Measurements from ENCODE around the gene KCNIP2. TPM values are rescaled to one million over a fixed set of nuclear protein-coding genes. Genes with fewer than 3 reads are reported as not detected.

Gene KCNIP2
- 7.0 and 7.1 TPM in 2 replicates for total RNA-seq

GRCh38 chr10:101843032-101844021 is at the start of gene KCNIP2:
Gene KCNIP2 (minus strand): TSS chr10:101843800. CDS start chr10:101843568, 232 bp downstream.
- DNase-seq (peak; percentile 60), ATAC-seq (ENCODE audit: low read depth) (peak; percentile 50)
- no peaks in the 10 kb centered on the region for H3K9me3 Mint-ChIP-seq
- peaks cover 24% of the 10 kb centered on the region for H3K36me3 Mint-ChIP-seq (ENCODE audit: low read depth)
- H3K4me1 Mint-ChIP-seq = peaks cover 58% of the 10 kb centered on the region
- intact Hi-C loops (cut with micrococcal nuclease) = loop anchor here (5.0 kb wide), 2 partner anchors 59 to 659 kb away; partner anchors contain the start of genes ACTR1A and SUFU
- no peaks in the 10 kb centered on the region for H3K27me3 Mint-ChIP-seq
- H3K27ac Mint-ChIP-seq = peak within 1 kb of the TSS; percentile 52
- H3K4me3 Mint-ChIP-seq = peak within 1 kb of the TSS; percentile 80
- ChIA-PET CTCF (interaction anchor here (0.7 to 12.5 kb wide), 7 partner anchors 8 to 228 kb away, joined by 3 to 372 read pairs (median 5); partner anchors contain the start of gene HPS6), POLR2A (interaction anchor here (0.6 to 5.2 kb wide), 5 partner anchors 12 to 1308 kb away, joined by 3 to 100 read pairs (median 6); partner anchors contain the start of genes HIF1AN and OGA)
- TF ChIP-seq CTCF (IDR thresholded peaks at IDR 0.05) = no peak

- POLR2A ChIA-PET = interaction anchor here (0.7 to 1.2 kb wide), 2 partner anchors 110 to 114 kb away, joined by 3 to 4 read pairs; no protein-coding TSS in a partner anchor
- no peak for DNase-seq
- Mint-ChIP-seq H3K27ac (no peak overlapping the region), H3K36me3 (ENCODE audit: low read depth) (peaks cover 8% of the 10 kb centered on the region), H3K9me3 (no peaks in the 10 kb centered on the region), H3K4me1 (peaks cover 62% of the 10 kb centered on the region), H3K4me3 (no peak overlapping the region), H3K27me3 (no peaks in the 10 kb centered on the region)
- no peak for ATAC-seq (ENCODE audit: low read depth)
- no peak for TF ChIP-seq CTCF (IDR thresholded peaks at IDR 0.05)
- CTCF ChIA-PET = interaction anchor here (1.0 to 14.6 kb wide), 4 partner anchors 9 to 116 kb away, joined by 4 to 338 read pairs (median 7); no protein-coding TSS in a partner anchor
- intact Hi-C loops (cut with micrococcal nuclease) = no loop called here
Measured at GRCh38 chr10:101892782-101893391, 49.3 kb upstream of the KCNIP2 start.

GRCh38 chr10:101889256-101890210 is 45.9 kb upstream of the KCNIP2 start:
- POLR2A ChIA-PET = interaction anchor here (0.6 to 4.0 kb wide), 6 partner anchors 23 to 119 kb away, joined by 3 to 64 read pairs (median 4); partner anchors contain the start of gene OGA

More at GRCh38 chr10:101889256-101890210, 45.9 kb upstream of the KCNIP2 start:
- no peaks in the 10 kb centered on the region for H3K27me3 Mint-ChIP-seq
- CTCF ChIA-PET = interaction anchor here (0.6 to 14.6 kb wide), 32 partner anchors 9 to 622 kb away, joined by 3 to 338 read pairs (median 4); partner anchors contain the start of gene KCNIP2
- H3K36me3 Mint-ChIP-seq (ENCODE audit: low read depth) = peaks cover 27% of the 10 kb centered on the region
- H3K4me3 Mint-ChIP-seq = no peak overlapping the region
- H3K4me1 Mint-ChIP-seq = peaks cover 41% of the 10 kb centered on the region
- intact Hi-C loops (cut with micrococcal nuclease) = loop anchor here (1.0 kb wide), 4 partner anchors 12 to 184 kb away; no protein-coding TSS in a partner anchor
- ATAC-seq (ENCODE audit: low read depth) = peak; percentile 96
- no peaks in the 10 kb centered on the region for H3K9me3 Mint-ChIP-seq
- peak; percentile 62 for DNase-seq
- H3K27ac Mint-ChIP-seq = peak overlapping the region; percentile 79
- TF ChIP-seq CTCF (IDR thresholded peaks at IDR 0.05) = peak; percentile 62
